H1 (cell line): ENCODE measurements around the gene TEAD4. TPM values are rescaled to one million over a fixed set of nuclear protein-coding genes. Genes with fewer than 3 reads are reported as not detected.

Experiments
- MAFK ChIP-seq: IDR thresholded peaks from 2 replicates; pipeline ENCODE4 v1.6.1; 2012; ENCODE audit warnings: low read depth, mild to moderate bottlenecking, improper control_type of control experiment, low read length
- NRF1 ChIP-seq: IDR thresholded peaks from 2 replicates; pipeline ENCODE4 v1.6.1; 2011; ENCODE audit warnings: mild to moderate bottlenecking, low read depth, low read length, improper control_type of control experiment
- POLR2A ChIP-seq, 2 experiments: IDR thresholded peaks; 1 replicate in 1 of 2; 2 replicates in 1 of 2; pipeline ENCODE4 v1.6.1; 2011; ENCODE audit warnings: low read depth in 2 of 2, low read length in 2 of 2, mild to moderate bottlenecking in 2 of 2; ENCODE audit errors: control extremely low read depth in 1 of 2
- RBBP5 ChIP-seq: IDR thresholded peaks from 2 replicates; pipeline ENCODE4 v1.7.1; 2012; ENCODE audit warnings: low read depth, mild to moderate bottlenecking, inconsistent platforms, low read length, moderate library complexity, borderline replicate concordance
- SP4 ChIP-seq: IDR thresholded peaks from 2 replicates; pipeline ENCODE4 v1.6.1; 2012; ENCODE audit warnings: low read length, inconsistent platforms
- SUZ12 ChIP-seq: fragments of 200-600 bp; sonication (generic); IDR thresholded peaks from 2 replicates; pipeline ENCODE4 v1.6.1; 2012; ENCODE audit warnings: mild to moderate bottlenecking, inconsistent platforms, low read length, moderate library complexity, mixed read lengths
- polyA plus RNA-seq, 7 experiments: library from polyadenylated mRNA; depleted of rRNA in 3 of 7; stranded (reverse) in 5 of 7; unstranded in 2 of 7; fragments of >200 nt in 5 of 7; fragments of 200-250 nt in 2 of 7; gene quantifications; 1 replicate in 5 of 7; 2 replicates in 1 of 7; 4 replicates in 1 of 7; pipeline versions ENCODE4 v1.2.1 to v1.2.3, GENCODE V29; 2011 to 2013; ENCODE audit warnings: missing spikeins in 2 of 7, mixed read lengths in 2 of 7
- total RNA-seq: library from RNA; stranded (reverse); fragmentation: NEBNext Ultra II Directional; extraction: Animal tissue kit (Norgen Biotek cat#: 25700); gene quantifications from 2 replicates; pipeline ENCODE4 v1.2.1, GENCODE V29; 2021
- TF ChIP-seq, protein P1 (sequence below): IDR thresholded peaks from 2 replicates; pipeline ENCODE4 v1.6.1; 2012; ENCODE audit warnings: low read length, inconsistent platforms

Gene TEAD4
- total and polyA plus RNA-seq, 2 of the 8 experiments (the other 6 are each of a cell fraction or from before 2014, with no cell fraction given): 56.7 to 116 TPM

DNA sequence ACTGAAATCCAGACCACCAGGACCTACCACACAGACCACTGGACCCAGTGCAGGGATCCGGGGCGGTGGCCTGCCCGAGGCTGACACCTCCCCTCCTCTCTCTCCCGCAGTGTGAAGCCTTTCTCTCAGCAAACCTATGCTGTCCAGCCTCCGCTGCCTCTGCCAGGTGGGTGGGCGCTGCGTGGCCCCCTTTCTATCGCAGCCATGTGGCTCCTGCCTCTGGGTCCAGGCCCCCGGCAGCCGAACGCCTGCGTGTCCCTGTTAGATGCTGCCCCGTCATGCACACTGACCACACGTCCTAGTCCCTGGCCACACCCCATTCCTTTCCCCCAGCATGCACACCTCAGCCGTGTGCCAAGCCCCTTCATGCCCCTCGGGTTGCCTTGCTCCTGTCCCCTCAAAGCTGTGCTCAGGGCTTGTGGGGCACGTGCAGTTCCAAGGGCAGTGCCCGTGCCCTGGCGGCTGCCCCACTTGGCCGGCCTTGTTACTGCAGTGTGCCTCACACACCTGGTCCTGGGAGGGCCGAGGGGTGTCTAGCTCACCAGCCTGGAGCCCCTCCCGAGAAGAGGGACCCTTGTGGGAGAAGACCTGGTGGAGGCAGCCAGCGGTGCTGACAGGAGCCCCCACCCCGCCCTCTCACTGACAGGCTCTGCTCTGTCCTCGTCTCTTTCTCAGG is 59.9 kb downstream of the TEAD4 start (continued):
- TF ChIP-seq RBBP5 (no peak), NRF1 (no peak), POLR2A (IDR thresholded peaks at IDR 0.05; ENCODE audit: control extremely low read depth in 1 of 2, low read depth in 2 of 2, low read length in 2 of 2) (no peak), MAFK (no peak), SUZ12 (no peak), SP4 (no peak)
- TF ChIP-seq, protein P1, sequence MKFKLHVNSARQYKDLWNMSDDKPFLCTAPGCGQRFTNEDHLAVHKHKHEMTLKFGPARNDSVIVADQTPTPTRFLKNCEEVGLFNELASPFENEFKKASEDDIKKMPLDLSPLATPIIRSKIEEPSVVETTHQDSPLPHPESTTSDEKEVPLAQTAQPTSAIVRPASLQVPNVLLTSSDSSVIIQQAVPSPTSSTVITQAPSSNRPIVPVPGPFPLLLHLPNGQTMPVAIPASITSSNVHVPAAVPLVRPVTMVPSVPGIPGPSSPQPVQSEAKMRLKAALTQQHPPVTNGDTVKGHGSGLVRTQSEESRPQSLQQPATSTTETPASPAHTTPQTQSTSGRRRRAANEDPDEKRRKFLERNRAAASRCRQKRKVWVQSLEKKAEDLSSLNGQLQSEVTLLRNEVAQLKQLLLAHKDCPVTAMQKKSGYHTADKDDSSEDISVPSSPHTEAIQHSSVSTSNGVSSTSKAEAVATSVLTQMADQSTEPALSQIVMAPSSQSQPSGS: no peak
